KMS-11 (cell line): ENCODE results near the gene EPYC.

Experiments
- H2AFZ ChIP-seq: fragments of 200-600 bp; sonication (generic); 2 replicates; pipeline ENCODE4 v1.6.1; 2016; ENCODE audit warnings: antibody characterized with exemption, mixed run types, low read depth
- H3K27ac ChIP-seq: fragments of 200-600 bp; sonication (generic); 2 replicates; pipeline ENCODE4 v1.6.1; 2016; ENCODE audit warnings: mild to moderate bottlenecking, mixed run types
- H3K27me3 ChIP-seq: fragments of 200-600 bp; sonication (generic); 2 replicates; pipeline ENCODE4 v1.6.1; 2017; ENCODE audit warnings: mild to moderate bottlenecking, low read depth, mixed run types, moderate library complexity; ENCODE audit not compliant: insufficient read depth
- H3K36me3 ChIP-seq: fragments of 200-600 bp; sonication (generic); 2 replicates; pipeline ENCODE4 v1.6.1; 2017; ENCODE audit warnings: mild to moderate bottlenecking, mixed run types; ENCODE audit not compliant: insufficient read depth
- H3K4me1 ChIP-seq: fragments of 200-600 bp; sonication (generic); 2 replicates; pipeline ENCODE4 v1.6.1; 2016; ENCODE audit warnings: mild to moderate bottlenecking, low read depth, mixed run types; ENCODE audit not compliant: poor library complexity, severe bottlenecking
- H3K4me2 ChIP-seq: fragments of 200-600 bp; sonication (generic); 2 replicates; pipeline ENCODE4 v1.7.0; 2016; ENCODE audit warnings: mild to moderate bottlenecking, mixed run types
- H3K4me3 ChIP-seq: fragments of 200-600 bp; sonication (generic); IDR thresholded peaks from 2 replicates; pipeline ENCODE4 v1.6.1; 2017; ENCODE audit warnings: low read depth, low read length, mixed read lengths; ENCODE audit not compliant: insufficient read depth
- H3K79me2 ChIP-seq: fragments of 200-600 bp; sonication (generic); 2 replicates; pipeline ENCODE4 v1.6.1; 2016; ENCODE audit warnings: low read depth, mixed run types; ENCODE audit not compliant: insufficient read depth
- H3K9ac ChIP-seq: fragments of 200-600 bp; sonication (generic); 2 replicates; pipeline ENCODE4 v1.6.1; 2016; ENCODE audit warnings: mild to moderate bottlenecking, mixed run types
- H4K20me1 ChIP-seq: fragments of 200-600 bp; sonication (generic); 2 replicates; pipeline ENCODE4 v1.6.1; 2016; ENCODE audit warnings: mild to moderate bottlenecking, mixed run types; ENCODE audit not compliant: insufficient read depth
- TF ChIP-seq, protein P1 (sequence below): fragments of 200-600 bp; sonication (generic); conservative IDR thresholded peaks from 2 replicates; pipeline ENCODE4 v1.6.1; 2017; ENCODE audit warnings: low read depth, mild to moderate bottlenecking, antibody characterized with exemption, low read length, moderate library complexity, mixed read lengths

Gene EPYC

DNA sequence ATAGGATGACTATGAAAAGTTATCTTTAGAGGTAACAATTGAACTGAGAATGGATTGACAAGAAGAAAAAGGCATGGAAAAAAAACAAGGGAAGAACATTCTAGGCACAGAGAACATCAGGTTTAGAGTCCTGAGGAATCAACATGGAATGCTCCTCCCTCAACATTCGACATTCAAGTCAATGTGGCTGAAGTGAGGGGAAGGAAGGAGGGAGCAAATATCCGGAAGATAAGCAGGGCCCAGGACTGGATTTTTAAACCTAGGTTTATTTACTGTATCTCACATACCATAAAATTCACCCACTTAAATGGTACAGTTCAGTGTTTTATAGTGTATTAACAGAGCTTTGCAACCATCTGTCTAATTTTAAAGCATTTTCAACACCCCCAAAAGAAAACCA is 40.2 kb downstream of the EPYC start:
- Histone ChIP-seq H4K20me1 (no peaks in the 10 kb centered on the region), H3K79me2 (no peaks in the 10 kb centered on the region), H3K9ac (no peak overlapping the region), H3K27ac (no peak overlapping the region), H3K4me1 (no peaks in the 10 kb centered on the region), H3K4me3 (no peak overlapping the region), H3K36me3 (no peaks in the 10 kb centered on the region), H3K27me3 (no peaks in the 10 kb centered on the region), H2AFZ (no peak overlapping the region), H3K4me2 (no peak overlapping the region)
- TF ChIP-seq, protein P1, sequence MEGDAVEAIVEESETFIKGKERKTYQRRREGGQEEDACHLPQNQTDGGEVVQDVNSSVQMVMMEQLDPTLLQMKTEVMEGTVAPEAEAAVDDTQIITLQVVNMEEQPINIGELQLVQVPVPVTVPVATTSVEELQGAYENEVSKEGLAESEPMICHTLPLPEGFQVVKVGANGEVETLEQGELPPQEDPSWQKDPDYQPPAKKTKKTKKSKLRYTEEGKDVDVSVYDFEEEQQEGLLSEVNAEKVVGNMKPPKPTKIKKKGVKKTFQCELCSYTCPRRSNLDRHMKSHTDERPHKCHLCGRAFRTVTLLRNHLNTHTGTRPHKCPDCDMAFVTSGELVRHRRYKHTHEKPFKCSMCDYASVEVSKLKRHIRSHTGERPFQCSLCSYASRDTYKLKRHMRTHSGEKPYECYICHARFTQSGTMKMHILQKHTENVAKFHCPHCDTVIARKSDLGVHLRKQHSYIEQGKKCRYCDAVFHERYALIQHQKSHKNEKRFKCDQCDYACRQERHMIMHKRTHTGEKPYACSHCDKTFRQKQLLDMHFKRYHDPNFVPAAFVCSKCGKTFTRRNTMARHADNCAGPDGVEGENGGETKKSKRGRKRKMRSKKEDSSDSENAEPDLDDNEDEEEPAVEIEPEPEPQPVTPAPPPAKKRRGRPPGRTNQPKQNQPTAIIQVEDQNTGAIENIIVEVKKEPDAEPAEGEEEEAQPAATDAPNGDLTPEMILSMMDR, result no peak

DNA sequence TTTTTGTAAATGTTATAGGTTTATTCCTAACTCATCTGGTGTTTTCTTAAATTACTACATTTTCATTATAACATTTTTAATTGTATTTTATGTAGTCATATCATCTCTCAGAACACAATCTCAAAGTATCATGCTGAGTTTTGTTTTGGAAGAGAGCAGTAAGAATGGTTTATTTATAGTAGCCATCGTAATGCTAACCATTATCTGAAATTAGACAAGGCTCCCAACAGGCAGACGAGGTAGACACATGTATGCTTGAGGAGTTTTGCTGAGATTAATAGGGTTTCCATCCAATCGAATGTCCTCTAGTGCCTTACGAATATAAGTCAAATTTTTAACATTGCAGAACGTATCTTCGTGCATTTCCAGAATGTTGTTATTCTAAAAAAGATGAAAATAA is 40.8 kb downstream of the EPYC start:
- no peak overlapping the region for H3K9ac ChIP-seq
- no peak overlapping the region for H3K27ac ChIP-seq
- H3K36me3 ChIP-seq, result no peaks in the 10 kb centered on the region
- H3K4me2 ChIP-seq, result no peak overlapping the region
- no peak overlapping the region for H3K4me3 ChIP-seq
- H2AFZ ChIP-seq, result no peak overlapping the region
- TF ChIP-seq, protein P1, result no peak
- no peaks in the 10 kb centered on the region for H3K79me2 ChIP-seq
- H4K20me1 ChIP-seq, result no peaks in the 10 kb centered on the region
- H3K4me1 ChIP-seq, result no peaks in the 10 kb centered on the region
- no peaks in the 10 kb centered on the region for H3K27me3 ChIP-seq

DNA sequence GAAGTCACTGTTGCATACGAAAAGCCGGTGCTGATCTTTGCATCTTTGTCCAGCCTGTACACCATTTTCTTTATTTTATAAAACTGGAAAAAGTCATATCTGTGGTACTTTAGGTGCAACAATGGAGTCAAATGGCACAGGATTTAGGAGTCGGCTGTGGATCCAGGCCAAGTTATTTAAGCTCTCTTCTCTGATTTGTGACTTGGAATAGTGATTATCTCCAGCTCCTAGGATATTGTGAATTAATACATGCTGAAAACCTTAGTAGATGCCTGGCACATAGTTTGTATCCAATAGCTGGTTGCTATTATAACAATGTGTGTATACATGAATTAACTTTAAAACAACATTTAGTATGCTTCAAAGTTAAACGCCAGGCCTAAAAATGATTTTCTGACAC is 43.6 kb downstream of the EPYC start:
- no peaks in the 10 kb centered on the region for H3K4me1 ChIP-seq
- TF ChIP-seq, protein P1, result no peak
- no peaks in the 10 kb centered on the region for H4K20me1 ChIP-seq
- no peak overlapping the region for H3K4me3 ChIP-seq
- no peaks in the 10 kb centered on the region for H3K79me2 ChIP-seq
- no peak overlapping the region for H2AFZ ChIP-seq
- H3K9ac ChIP-seq, result no peak overlapping the region
- H3K4me2 ChIP-seq, result no peak overlapping the region
- no peak overlapping the region for H3K27ac ChIP-seq
- H3K36me3 ChIP-seq, result no peaks in the 10 kb centered on the region
- H3K27me3 ChIP-seq, result no peaks in the 10 kb centered on the region

DNA sequence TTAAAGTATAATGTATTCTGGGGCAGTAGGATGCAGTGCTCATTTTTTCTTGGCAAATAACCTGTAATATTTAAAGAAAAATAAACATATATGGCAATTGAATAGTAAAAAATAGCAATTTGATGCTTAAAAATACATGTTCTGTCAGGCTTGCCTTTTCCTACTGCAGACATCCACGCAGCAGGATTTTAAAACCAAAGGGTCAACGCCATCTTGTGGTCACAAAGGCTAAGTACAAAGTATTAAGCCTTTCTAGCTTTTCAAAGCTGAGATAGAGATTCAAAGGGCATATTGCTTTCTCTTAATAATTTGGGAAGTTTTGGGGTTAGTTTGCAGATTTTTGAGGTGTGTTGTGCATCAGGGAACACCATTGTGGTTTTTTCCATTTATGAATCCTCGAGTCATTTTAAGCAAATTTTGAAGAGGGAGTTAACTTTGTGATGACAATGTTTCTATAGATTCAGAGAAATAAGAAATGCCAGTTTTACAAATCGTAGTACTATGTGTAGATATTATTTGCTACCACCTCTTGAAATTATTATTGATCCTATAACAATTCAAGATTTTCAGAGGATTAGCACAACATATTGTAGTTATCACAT is 45.1 kb downstream of the EPYC start:
- H3K4me3 ChIP-seq, result no peak overlapping the region
- no peaks in the 10 kb centered on the region for H3K36me3 ChIP-seq
- no peaks in the 10 kb centered on the region for H3K79me2 ChIP-seq
- H3K4me2 ChIP-seq, result no peak overlapping the region
- H3K9ac ChIP-seq, result no peak overlapping the region
- H4K20me1 ChIP-seq, result no peaks in the 10 kb centered on the region
- H2AFZ ChIP-seq, result no peak overlapping the region
- no peak overlapping the region for H3K27ac ChIP-seq
- H3K27me3 ChIP-seq, result no peaks in the 10 kb centered on the region
- no peaks in the 10 kb centered on the region for H3K4me1 ChIP-seq
- TF ChIP-seq, protein P1, result peak; percentile 68

DNA sequence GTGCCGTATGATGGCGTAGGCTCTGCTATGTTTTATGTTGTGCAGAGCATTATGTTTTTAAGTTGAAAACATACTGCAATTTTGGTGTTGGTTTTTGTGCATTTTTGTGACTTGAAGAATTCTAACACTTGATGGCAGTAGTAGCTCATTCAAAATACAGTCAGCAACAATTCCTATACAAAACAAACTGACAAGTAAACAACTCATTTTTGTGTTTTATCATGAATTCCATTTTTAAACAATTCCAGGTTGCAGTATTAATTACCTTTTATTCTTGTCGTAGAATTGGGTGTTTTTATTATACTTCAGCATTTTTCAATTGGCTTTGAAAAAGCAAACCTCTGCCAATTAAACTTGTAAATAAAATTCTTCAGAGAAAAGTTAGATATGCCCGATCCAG is 45.7 kb downstream of the EPYC start:
- Histone ChIP-seq H4K20me1 (no peaks in the 10 kb centered on the region), H3K27ac (no peak overlapping the region), H3K4me2 (no peak overlapping the region), H3K36me3 (no peaks in the 10 kb centered on the region), H3K27me3 (no peaks in the 10 kb centered on the region), H3K4me1 (no peaks in the 10 kb centered on the region), H3K9ac (no peak overlapping the region), H3K4me3 (no peak overlapping the region), H2AFZ (no peak overlapping the region), H3K79me2 (no peaks in the 10 kb centered on the region)
- TF ChIP-seq, protein P1, result no peak; the same call in 1 of the 2 replicates
